HL-60 (cell line): ENCODE measurements around the gene CCDC102A.
A peak's percentile ranks its signal among the peaks of the same experiment; 100 is the strongest.

Experiments used
- DNase-seq, 2 experiments: peaks; one replicate each; pipeline ENCODE4 v3.0.0-alpha.2; 2010 to 2020; ENCODE audit warnings: low read depth in 1 of 2, low spot score in 1 of 2
- H3K27ac ChIP-seq: fragments of 250-450 bp; sonication (Bioruptor Pico); replicated peaks from 2 replicates; pipeline ENCODE4 v1.5.1; 2020; ENCODE audit warnings: mild to moderate bottlenecking, moderate library complexity
- H3K27me3 ChIP-seq: fragments of 250-450 bp; sonication (Bioruptor Pico); 2 replicates; pipeline ENCODE4 v1.5.1; 2021; ENCODE audit warnings: mild to moderate bottlenecking, moderate library complexity; ENCODE audit not compliant: insufficient read depth, poor library complexity, severe bottlenecking
- H3K4me3 ChIP-seq: replicated peaks from 2 replicates; pipeline ENCODE4 v1.5.1; 2011; ENCODE audit warnings: mild to moderate bottlenecking, control low read depth, low read length; ENCODE audit not compliant: insufficient read depth
- CTCF ChIP-seq: IDR thresholded peaks from one replicate; pipeline ENCODE4 v1.5.1; 2011; ENCODE audit warnings: low read length, control low read depth, inconsistent platforms; ENCODE audit not compliant: insufficient read depth
- GABPA ChIP-seq: IDR thresholded peaks from 2 replicates; pipeline ENCODE4 v1.6.1; 2012; ENCODE audit warnings: low read depth
- POLR2AphosphoS5 ChIP-seq: IDR thresholded peaks from 2 replicates; pipeline ENCODE4 v1.6.1; 2012; ENCODE audit warnings: low read depth
- REST ChIP-seq: IDR thresholded peaks from 2 replicates; pipeline ENCODE4 v1.6.1; 2012; ENCODE audit warnings: low read depth; ENCODE audit not compliant: insufficient replicate concordance
- SPI1 ChIP-seq: IDR thresholded peaks from 2 replicates; pipeline ENCODE4 v1.6.1; 2012; ENCODE audit warnings: low read depth, mild to moderate bottlenecking, borderline replicate concordance

The CCDC102A gene

DNA sequence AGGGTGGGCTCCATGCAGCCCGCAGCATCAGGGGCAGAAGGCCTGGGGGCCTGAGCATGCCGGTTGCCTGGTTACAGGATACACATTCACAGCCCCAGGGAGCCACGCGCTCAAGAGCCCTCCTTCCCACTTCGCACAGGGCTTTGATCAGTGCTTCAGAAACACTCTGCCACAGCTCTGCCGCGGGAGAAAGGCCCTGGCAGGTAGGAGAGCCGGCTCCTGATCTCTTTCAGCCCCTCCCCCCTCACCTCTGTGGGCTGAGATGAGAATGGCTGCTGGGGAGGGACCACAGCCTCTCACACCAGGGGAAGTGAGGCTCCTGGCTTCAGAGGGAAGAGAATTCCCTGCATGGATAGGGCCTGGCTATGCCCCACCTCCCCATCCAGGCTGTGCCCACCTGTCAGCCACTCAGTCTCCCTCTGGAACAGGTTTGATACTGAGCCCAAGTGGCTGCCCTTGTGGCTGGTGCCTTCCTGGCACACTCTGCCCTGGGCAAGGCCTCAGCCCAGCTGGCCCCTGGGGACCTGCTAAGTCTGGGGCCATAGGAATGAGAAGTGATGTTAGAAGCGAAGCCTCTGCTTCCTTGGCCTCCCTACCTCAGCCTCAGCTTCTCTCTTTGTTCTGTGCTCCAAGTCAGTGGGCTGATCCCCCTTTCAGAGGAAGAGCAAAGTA, 58.7 kb downstream of the CCDC102A start:
- Histone ChIP-seq H3K4me3 (no peak overlapping the region), H3K27ac (no peak overlapping the region), H3K27me3 (peaks cover 8% of the 10 kb centered on the region)
- TF ChIP-seq CTCF: no peak
- no peak for TF ChIP-seq GABPA
- no peak for TF ChIP-seq POLR2AphosphoS5
- TF ChIP-seq SPI1: no peak
- no peak for TF ChIP-seq REST
- no peak for DNase-seq

DNA sequence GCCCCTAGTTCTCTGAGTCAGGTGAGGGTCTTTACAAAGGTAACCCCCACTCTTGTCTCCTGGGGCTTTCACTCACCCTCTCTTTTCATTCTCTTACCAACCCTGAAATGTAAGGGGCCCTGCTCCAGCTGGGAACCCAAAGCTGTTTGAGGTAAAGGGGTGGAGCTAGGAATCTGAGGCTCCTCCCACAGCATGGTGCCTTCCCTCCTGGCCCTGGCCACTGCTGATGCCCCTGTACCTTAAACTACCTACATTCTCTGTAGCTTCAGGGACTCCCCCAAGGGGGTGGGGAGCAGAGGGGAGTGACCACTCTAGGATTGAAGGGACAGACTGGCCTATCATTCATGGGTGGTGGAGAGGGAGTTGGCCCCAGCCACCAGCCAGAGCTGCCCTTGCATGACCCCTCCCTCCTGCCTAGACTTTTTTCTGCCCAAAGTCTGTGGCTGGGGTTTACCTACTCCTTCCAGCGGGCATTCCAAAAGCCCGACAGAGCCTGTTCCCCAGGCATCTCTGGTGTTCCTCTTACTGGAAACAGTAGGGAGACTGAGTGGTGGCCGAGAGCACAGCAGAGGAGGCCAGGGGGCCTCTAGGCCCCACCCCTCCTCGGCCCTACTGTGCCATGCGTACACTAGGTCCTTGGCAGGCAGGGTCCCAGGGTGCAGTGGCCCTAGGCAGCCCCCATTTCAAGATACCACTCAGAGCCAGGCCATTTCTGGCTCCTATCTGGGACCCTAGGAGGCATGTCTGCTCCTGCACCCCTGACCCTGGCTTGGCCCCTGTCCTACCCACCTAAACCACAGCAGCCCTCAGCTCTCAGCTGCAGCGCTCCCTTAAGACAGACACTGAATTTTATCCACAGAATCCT, 59.6 kb downstream of the CCDC102A start:
- H3K27me3 ChIP-seq: peaks cover 8% of the 10 kb centered on the region
- TF ChIP-seq CTCF (no peak), POLR2AphosphoS5 (no peak)
- H3K4me3 ChIP-seq: no peak overlapping the region
- no peak for DNase-seq
- no peak overlapping the region for H3K27ac ChIP-seq

GRCh38 chr16:57475711-57476339, 60.5 kb downstream of the CCDC102A start:
- Histone ChIP-seq H3K4me3 (no peak overlapping the region), H3K27me3 (peaks cover 8% of the 10 kb centered on the region), H3K27ac (no peak overlapping the region)
- peak; percentile 51 to 87 for DNase-seq
- peak; percentile 72 for TF ChIP-seq CTCF
- no peak for TF ChIP-seq REST
- TF ChIP-seq GABPA: no peak
- no peak for TF ChIP-seq POLR2AphosphoS5
- no peak for TF ChIP-seq SPI1
